ENCODE measurements around the gene DPH5.
"Not testable (repeated sequence)": the region's sequence is repeated elsewhere in the genome, so short reads cannot be mapped to it uniquely, and the experiment has no call there.

Gene DPH5

DNA sequence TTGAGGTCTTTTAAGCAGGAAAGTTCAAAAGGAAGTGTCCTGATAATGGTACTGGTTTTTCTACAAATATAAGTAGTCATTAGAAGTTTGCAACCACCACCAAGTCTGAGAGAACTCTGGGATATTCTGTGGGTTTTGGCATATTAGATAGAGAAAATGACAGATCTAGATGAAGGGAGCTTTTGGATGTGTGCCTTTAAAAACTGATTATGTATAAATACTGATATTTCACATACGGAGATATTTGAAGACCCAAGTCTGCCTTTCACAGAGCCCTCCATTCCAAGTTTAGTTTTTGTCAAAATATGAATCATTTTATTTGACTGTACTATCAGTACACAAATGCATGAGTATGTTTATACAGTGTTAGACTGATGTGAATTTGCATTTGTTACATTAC lies 48.6 kb downstream of the DPH5 start:
- no peak for DNase-seq

DNA sequence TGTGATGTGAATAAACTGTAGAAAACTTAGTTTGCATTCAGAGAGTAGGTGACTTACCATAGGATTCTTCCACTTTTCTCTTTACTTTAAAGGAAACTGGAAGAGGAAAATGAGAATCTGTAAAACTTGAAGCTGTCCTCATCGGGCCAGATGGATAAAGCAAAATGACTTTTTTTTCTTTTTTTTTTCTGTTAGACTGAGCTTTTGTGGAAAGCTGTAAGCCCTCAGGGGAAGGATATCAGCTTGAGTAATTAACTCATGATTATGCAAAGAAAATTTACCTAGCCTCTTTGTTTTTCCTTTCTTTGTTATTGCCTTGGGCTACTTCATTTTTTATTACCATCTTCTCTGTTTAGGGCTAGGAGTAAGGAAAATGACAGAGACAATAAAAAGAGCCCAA lies 53.4 kb downstream of the DPH5 start:
- DNase-seq, result no peak

DNA sequence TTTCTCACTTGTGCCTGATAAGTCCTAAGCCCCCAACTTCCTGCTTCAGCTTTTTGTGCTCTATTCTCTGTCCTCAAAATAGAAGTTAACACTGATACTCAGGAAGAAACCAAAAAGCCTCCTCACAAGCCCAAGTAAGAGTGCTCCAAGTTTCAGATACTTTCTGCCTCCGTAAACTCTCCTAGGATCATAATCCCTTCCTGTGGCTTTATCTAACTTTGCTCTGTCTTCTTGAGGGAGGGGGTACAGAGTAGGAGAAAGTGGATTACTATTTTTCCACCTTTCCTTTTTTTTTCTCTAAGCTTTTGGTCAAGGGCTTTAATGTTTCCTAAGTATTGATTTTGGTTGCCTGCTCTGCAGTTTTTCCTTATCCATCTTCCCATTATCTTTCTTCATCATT lies 54.6 kb downstream of the DPH5 start:
- no peak for DNase-seq

- DNase-seq, result no peak
These were observed 56.3 kb downstream of the DPH5 start for GRCh38 chr1:100969327-100969726.

DNA sequence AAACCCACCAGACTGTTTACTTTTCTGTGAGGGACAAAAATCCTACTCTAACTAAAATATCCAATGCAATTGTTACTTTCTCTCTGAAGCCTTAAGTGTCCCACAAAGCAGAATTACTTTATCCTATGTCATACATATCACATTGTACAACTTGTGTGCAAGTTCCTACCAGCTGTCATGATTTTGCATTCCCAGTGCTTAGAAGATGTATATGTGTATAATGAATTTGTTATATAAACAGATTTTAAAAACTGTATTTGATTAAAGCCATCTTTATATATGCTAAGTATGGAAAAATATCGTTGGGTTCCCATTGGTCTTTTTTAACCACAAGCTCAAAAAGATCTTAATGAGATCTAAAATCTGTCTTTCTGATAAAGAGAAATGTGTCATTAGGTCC lies 57.0 kb downstream of the DPH5 start:
- DNase-seq, result no peak

- no peak for DNase-seq
These were observed 65.5 kb downstream of the DPH5 start for GRCh38 chr1:100960098-100960497.

DNA sequence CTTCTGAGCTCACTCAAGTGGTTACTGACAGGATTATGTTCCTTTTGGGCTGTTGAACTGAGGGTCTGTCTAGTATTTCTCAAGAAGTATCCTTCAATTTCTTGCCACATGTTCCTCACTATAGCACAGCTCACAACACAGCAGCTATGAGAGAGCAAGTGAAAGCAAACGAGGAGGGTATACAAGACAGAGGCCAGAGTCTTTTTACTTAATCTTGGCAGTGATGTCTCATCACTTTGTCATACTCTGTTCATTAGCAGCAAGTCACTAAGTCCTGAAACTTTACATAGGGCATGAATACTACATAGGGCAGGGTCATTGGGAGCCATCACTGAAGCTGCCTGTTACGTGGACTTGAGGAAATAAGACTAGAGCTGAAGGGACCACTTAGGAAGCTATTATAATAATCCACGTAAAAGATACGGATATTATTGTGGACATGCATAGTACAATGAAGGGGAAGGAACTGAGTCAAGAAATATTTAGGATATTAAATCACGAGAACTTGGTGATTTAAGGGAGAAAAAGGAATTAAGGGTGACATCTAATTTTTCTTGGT lies 66.0 kb downstream of the DPH5 start:
- no peak for DNase-seq

DNA sequence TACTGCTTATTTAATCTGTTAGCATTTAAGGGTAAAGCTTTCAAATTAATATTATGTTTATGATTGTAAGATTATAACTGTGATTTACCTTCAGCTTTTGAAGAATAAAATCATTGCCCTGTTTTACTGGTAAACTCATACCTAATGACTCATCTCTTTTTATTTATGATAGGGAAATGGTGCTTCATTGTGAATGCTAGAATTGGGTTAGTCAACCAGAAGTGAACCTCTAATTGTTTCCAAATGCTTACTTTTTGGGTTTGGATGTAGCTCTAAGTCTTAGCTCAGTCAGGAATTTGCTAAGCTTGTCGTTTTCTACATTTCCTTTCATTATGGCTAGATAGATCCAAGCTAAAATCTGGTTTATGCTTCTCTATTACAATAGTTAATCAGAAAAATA lies 70.3 kb downstream of the DPH5 start:
- DNase-seq, result no peak

DNA sequence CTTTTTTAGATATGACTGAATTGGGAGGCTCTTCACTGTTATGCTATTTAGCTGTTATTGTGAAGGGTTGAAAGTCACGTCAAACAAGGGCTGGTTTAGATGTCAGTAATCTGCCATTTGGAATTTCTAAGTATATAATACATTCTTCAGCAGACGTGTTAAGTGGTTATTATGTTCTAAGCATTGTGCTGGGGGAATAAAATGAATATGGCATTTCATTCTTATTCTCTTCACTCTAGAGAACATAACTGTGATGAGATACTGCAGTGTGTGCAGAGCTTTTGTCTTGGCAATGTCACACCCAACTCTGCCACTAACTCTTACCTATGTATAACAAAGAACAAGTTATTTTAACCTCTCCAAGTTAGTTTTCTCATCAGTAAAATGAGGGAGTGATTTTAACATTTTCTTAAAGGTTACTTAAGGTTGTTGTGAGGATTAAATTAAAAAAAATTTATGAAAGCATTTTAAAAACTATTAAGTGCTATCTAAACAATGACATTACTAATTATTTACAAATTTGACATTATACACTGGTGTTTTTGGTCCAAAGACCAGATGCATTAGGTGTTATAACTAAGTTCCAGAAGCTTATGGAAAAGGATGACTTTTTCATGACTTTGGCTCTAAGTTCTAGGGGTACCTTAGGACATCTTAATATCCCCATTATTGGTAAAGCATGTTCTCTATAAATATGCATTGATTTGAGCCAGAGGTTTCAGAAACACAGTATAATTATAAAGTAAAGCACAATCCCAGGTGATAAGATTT lies 71.4 kb downstream of the DPH5 start:
- no peak for DNase-seq

DNA sequence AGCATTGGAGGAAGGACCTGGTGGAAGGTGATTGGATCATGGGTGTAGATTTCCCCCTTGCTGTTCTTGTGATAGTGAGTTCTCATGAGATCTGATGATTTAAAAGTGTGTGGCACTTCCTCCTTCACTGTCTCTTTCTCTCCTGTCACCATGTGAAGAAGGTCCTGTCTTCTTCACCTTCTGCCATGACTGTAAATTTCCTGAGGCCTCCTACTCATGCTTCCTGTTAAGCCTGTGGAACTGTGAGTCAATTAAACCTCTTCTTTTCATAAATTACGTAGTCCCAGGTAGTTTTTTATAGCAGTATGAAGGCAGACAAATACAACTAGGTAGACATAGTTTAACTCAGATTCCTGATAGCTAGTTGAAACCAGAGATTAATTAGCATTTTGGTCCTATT lies 72.6 kb downstream of the DPH5 start:
- DNase-seq, result not testable (repeated sequence)

DNA sequence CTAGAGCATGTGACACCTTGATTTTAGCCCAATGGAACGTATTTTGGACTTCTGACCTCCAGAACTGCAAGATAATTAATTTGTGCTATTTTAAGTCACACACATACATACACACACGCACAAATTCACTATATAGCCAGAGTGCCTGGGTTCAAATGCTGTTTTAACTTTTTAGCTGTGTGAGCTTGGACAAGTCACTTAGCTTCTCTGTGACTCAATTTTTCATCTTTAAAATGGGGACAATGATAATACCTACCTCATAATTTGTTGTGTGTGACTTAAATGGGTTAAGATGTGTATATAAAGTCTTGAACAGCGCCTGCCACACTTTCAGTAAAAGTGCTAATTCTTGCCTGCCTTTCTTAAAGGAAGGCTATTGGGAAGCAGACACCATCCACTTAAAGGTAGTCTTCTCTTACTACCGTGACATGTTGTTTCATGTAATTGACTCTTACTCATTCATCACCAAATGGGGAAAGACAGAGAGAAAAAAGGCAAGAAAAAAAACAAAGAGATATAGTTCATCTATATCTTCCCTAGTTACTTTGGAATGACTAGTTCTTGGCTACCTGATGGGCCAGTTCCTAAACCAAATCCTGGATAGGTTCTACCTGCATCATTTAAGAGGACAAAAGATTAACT lies 73.4 kb downstream of the DPH5 start:
- DNase-seq, result no peak

- no peak for DNase-seq
These were observed 74.8 kb downstream of the DPH5 start for GRCh38 chr1:100950781-100951180.

DNA sequence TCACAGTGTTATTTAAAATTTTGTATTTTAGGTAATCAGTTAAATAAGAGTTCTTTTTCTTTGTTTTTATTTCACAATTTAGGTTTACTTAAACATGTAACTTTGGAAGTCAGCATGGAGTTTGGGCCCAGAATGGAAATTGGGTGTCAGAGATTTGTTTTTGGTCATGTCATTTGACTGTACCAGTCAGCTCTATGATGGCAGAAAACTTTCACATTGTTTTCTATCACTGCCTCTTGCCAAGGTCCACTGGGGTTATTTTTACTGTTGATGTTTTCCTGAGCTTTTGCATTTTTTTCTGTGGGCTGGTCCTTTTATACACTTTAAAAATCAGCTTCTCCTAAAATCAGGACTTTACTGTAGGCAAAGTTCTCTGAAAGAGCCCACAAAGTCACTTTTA lies 75.2 kb downstream of the DPH5 start:
- DNase-seq, result no peak

GRCh38 chr1:100949515-100950158 lies 75.9 kb downstream of the DPH5 start:
- DNase-seq, result peak; percentile 83

GRCh38 chr1:100948721-100949405 lies 76.7 kb downstream of the DPH5 start:
- DNase-seq, result not testable (repeated sequence)

DNA sequence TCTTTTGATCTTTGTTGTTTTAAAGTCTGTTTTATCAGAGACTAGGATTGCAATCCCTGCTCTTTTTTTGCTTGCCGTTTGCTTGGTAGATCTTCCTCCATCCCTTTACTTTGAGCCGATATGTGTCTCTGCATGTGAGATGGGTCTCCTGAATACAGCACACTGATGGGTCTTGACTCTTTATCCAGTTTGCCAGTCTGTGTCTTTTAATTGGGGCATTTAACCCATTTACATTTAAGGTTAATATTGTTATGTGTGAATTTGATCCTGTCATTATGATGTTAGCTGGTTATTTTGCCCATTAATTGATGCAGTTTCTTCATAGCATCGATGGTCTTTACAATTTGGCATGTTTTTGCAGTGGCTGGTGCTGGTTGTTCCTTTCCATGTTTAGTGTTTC lies 77.8 kb downstream of the DPH5 start:
- not testable (repeated sequence) for DNase-seq

DNA sequence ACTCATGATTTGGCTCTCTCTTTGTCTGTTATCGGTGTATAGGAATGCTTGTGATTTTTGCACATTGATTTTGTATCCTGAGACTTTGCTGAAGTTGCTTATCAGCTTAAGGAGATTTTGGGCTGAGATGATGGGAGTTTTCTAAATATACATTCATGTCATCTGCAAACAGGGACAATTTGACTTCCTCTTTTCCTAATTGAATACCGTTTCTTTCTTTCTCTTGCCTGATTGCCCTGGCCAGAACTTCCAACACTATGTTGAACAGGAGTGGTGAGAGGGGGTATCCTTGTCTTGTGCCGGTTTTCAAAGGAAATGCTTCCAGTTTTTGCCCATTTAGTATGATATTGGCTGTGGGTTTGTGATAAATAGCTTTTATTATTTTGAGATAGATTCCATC lies 79.5 kb downstream of the DPH5 start:
- DNase-seq, result not testable (repeated sequence)

- DNase-seq, result no peak
These were observed 82.1 kb downstream of the DPH5 start for GRCh38 chr1:100943533-100943932.

DNA sequence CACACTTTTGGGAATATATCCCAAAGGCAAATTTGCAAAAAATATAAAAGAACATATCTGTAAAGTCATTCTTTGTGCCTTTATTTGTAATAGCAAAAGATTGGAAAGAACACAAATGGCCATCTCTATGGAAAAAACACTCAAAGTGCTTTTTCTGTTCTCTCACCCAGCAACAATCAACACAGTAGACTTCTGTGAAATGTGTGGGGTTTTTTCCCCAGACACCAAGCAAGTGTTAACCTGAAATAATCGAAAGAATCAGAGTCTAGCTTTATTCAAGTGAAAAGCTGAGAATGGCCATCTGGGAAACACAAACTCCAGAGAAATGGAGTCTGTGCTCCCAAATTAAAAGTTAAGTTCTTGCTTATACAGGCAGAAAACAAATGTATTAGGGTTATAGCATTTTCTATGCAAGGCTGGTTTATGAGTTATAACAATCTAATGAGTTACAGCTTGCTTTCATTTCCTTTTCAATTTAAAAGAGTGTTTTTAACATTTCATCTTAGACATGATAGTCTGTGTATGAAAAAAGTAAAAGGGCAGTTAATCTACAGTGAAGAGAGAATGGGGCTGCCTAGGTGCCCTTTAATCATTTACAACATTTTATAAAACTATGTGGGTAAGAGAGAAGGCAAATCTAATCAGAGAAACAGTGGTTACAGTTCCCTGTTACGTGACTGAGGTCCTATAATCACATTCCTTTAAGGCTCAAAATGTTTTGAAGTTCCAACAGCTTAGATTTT lies 83.1 kb downstream of the DPH5 start:
- DNase-seq, result no peak

DNA sequence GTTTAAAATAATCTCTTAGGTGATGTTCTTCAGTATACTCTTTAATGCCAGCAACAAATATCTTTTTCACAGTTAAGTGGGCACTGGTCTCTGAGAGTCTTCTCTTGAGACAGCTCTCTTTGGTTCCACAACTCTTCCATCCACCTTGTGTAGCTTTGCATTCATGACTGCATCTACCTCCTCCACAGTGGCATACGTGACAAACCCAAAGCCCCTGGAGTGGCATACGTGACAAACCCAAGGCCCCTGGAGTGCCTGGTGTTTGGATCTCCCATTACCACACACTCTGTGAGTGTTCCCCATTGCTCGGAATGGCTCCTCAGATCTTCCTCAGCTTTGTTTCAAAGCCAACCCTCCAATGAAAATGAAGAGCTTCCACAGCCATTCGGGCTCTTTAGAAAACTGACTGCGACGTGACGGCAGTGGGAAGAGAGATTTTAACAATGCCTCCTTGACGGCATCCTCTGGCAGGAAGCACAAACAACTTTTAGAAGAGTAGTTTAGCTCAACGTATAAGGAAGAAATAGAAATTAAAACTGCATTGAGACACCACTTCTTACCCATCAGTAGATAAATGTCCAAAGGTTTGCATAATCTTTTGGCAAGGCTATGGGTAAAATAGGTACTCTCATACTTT lies 83.9 kb downstream of the DPH5 start:
- DNase-seq, result no peak

- DNase-seq, result no peak
These were observed 84.5 kb downstream of the DPH5 start for GRCh38 chr1:100941098-100941527.
